Type B pancreatic cell (in vitro differentiated cells): ENCODE results near the gene BMP8B. TPM values are rescaled to one million over a fixed set of nuclear protein-coding genes. Genes with fewer than 3 reads are reported as not detected.
"Not testable (repeated sequence)": the region's sequence is repeated elsewhere in the genome, so short reads cannot be mapped to it uniquely, and the experiment has no call there.

Source experiments
- DNase-seq: peaks from one replicate; pipeline ENCODE4 v3.0.0; 2021; ENCODE audit warnings: mixed read lengths; ENCODE audit not compliant: unreplicated experiment; ENCODE audit errors: extremely low spot score
- H3K27ac Mint-ChIP-seq: 2 replicates; pipeline ENCODE4 v1.8.0; 2021; ENCODE audit warnings: mild to moderate bottlenecking, mixed read lengths
- H3K27me3 Mint-ChIP-seq: 2 replicates; pipeline ENCODE4 v1.8.0; 2021; ENCODE audit warnings: mixed read lengths
- H3K36me3 Mint-ChIP-seq: 2 replicates; pipeline ENCODE4 v1.8.0; 2021; ENCODE audit warnings: mixed read lengths
- H3K4me1 Mint-ChIP-seq: one replicate; pipeline ENCODE4 v1.8.0; 2021; ENCODE audit warnings: mixed read lengths; ENCODE audit not compliant: unreplicated experiment
- H3K4me3 Mint-ChIP-seq: 2 replicates; pipeline ENCODE4 v1.8.0; 2021; ENCODE audit warnings: mild to moderate bottlenecking, mixed read lengths
- H3K9me3 Mint-ChIP-seq: 2 replicates; pipeline ENCODE4 v1.8.0; 2021; ENCODE audit warnings: mixed read lengths
- CTCF ChIP-seq: fragments of 200-600 bp; sonication (generic); conservative IDR thresholded peaks from 2 replicates; pipeline ENCODE4 v1.5.0; 2021; ENCODE audit warnings: antibody characterized with exemption, mild to moderate bottlenecking
- total RNA-seq: library from RNA; stranded (reverse); gene quantifications from 2 replicates; pipeline ENCODE4 v1.2.1, GENCODE V29; 2021; ENCODE audit warnings: low replicate concordance

Gene BMP8B
- total RNA-seq, 1 donor from 2014 or later: 1.5 TPM

DNA sequence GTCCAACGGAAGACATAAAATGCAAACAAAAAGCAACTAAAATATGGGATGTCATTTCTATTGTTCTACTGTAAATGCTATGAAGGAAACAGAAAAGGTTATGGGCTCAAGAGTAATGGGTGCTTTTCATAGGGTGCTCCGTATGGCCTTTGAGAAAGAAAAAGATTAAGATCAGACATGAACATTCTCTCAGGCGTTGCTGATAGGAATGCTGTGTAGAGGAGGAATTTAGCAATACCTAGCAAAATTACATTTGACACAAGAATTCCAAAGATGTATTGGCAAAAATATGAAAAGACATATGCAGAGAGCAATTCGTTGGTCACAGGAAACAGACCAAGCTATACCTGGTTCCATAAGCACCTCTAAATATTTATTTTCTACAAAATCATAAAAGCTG is 11.8 kb downstream of the BMP8B start:
- no peaks in the 10 kb centered on the region for H3K4me1 Mint-ChIP-seq
- TF ChIP-seq CTCF: no peak
- no peak overlapping the region for H3K27ac Mint-ChIP-seq
- no peak overlapping the region for H3K4me3 Mint-ChIP-seq
- H3K27me3 Mint-ChIP-seq: peaks cover 32% of the 10 kb centered on the region
- no peaks in the 10 kb centered on the region for H3K9me3 Mint-ChIP-seq
- H3K36me3 Mint-ChIP-seq: no peaks in the 10 kb centered on the region
- DNase-seq: no peak

- no peak for TF ChIP-seq CTCF
- Mint-ChIP-seq H3K27me3 (peaks cover 29% of the 10 kb centered on the region), H3K4me1 (no peaks in the 10 kb centered on the region), H3K27ac (no peak overlapping the region), H3K36me3 (no peaks in the 10 kb centered on the region), H3K9me3 (no peaks in the 10 kb centered on the region), H3K4me3 (no peak overlapping the region)
- DNase-seq: no peak
Measured at GRCh38 chr1:39776400-39776713, 12.3 kb downstream of the BMP8B start.

DNA sequence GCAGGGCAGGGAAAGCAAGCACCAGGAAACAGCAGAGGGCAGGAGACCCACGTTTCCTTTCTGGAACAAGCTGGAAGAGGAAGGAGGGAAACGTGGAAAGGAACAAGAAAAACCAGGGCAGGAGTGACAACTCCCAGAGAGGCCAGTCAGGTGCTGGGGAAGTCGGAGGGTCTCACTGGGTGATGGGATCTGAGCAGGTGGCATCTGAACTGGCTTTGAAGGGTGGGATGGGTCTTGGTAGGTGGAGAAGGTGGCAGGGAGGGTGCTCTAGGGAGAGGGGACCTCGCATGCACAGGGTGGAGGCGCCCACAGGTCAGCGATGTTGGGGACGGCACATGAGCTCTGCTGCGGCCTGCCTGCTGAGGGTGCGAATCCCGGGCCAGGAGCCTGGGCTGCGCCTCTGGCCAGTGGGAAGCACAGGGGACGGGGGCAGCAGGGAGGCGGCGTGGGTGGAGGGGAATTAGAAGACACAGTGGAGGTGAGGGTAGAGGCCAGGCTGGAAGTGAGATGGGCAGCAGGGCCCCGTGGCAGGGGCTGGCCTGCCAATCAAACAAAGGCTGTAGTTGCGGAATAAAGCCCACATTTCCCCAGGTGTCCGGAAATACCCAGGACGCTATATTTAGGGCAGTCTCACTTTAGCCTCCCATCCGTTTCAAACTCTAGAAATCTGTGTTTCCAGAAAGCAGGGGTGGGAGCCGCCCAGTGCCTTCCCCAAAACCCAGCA is 12.8 kb downstream of the BMP8B start:
- H3K4me1 Mint-ChIP-seq, H3K36me3 Mint-ChIP-seq, H3K4me3 Mint-ChIP-seq, DNase-seq, H3K27ac Mint-ChIP-seq, H3K9me3 Mint-ChIP-seq: not testable (repeated sequence)
- H3K27me3 Mint-ChIP-seq: peaks cover 24% of the 10 kb centered on the region

DNA sequence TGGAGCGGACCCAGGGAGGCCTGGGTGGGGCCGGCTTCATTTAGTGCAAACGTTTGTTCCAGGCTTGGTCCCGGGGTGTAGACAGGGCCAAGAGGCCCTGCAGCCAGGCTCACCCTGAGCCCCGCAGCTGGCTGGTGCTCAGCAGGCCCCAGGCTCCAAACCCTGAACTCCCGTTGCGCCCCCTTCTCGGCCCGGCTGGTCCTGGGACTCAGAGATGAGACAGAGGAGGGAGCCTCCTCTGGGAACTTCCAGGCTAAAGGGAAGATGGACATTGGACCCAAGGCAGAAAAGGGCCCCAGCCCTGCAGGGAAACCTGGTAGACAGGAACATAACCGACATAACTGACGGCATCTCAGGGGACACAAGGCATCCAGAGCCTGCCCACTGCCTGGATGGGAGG is 13.5 kb downstream of the BMP8B start:
- H3K4me3 Mint-ChIP-seq, DNase-seq, H3K36me3 Mint-ChIP-seq: not testable (repeated sequence)

GRCh38 chr1:39773369-39773979 is 15.2 kb downstream of the BMP8B start:
- not testable (repeated sequence) for H3K36me3 Mint-ChIP-seq, DNase-seq, H3K4me3 Mint-ChIP-seq, H3K9me3 Mint-ChIP-seq, H3K4me1 Mint-ChIP-seq, H3K27ac Mint-ChIP-seq
- H3K27me3 Mint-ChIP-seq: peaks cover 16% of the 10 kb centered on the region

More for the DNA sequence above, 13.5 kb downstream of the BMP8B start:
- peaks cover 22% of the 10 kb centered on the region for H3K27me3 Mint-ChIP-seq
- H3K27ac Mint-ChIP-seq, H3K9me3 Mint-ChIP-seq, H3K4me1 Mint-ChIP-seq: not testable (repeated sequence)

DNA sequence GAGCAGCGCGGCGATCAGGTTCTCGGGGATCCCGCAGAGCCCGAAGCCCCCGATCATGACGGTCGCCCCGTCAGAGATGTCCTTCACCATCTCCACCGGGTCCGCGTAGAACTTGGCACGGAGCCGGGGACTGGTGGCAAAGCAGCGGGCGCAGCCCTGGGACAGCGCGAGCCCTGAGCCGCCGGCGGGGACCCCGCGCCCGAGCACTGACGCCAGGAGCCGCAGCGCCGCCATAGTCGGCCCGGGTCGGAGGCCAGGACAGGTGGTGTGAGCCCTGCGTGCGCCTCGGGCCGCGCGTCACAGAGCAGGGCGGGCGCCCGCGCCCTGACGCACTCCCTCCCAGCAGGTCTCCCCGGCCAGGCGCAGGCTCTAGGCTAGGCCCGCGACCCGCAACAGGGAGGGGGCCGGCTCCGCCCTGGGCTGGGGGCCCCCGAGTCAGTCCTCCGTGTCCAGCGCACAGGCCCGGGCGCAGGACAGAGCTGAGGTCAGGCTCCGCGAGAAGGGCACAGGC is 17.6 kb downstream of the BMP8B start, which contains the start of gene OXCT2:
Gene OXCT2 (minus strand): TSS at position 327 of the 511 bp plus-strand sequence. CDS start 93 bp downstream, at position 234.
- not testable (repeated sequence) for H3K9me3 Mint-ChIP-seq, H3K27ac Mint-ChIP-seq, H3K27me3 Mint-ChIP-seq, DNase-seq, H3K4me1 Mint-ChIP-seq, H3K36me3 Mint-ChIP-seq
- peak within 1 kb of the TSS; percentile 80 for H3K4me3 Mint-ChIP-seq

DNA sequence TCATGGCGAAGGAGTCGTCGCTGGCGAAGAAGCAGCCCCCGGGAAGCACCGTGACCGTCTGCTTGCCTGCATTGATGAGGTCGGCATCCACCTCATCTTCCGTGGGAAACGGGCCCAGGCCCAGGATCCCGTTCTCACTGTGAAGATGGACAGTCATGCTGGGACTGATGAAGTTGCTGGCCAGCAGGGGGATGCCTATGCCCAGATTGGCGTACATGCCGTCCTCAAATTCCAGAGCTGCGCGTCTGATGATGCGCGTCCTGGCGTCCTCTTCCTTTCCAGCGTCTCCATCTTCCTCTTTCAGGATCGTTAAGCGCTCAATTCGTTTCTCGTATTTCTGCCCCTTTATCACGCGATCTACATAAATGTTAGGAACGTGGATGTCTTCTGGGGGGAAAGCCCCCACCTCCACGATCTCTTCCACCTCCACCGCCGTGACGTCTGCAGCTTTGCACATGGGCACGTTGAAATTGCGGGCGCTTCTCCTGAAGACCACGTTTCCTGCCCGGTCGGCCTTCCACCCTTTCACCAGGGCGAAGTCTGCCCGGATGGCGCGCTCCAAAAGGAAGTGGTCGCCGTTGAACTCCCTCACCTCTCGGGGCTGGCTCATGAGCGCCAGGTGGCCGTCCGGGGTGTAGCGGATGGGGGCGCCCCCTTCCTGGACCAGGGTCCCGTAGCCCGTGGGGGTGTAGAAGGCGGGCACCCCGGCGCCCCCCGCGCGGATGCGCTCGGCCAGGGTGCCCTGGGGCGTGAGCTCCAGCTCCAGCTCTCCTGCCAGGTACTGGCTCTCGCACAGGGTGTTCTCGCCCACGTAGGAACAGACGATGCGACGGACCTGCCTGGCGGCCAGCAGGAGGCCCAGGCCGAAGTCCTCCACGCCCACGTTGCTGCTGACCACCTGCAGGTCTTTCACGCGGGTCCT is 18.3 kb downstream of the BMP8B start:
- not testable (repeated sequence) for H3K9me3 Mint-ChIP-seq, H3K27me3 Mint-ChIP-seq, H3K36me3 Mint-ChIP-seq, H3K27ac Mint-ChIP-seq, DNase-seq, H3K4me1 Mint-ChIP-seq
- H3K4me3 Mint-ChIP-seq: peak overlapping the region; percentile 80

GRCh38 chr1:39769502-39769901 is 19.2 kb downstream of the BMP8B start:
- H3K27ac Mint-ChIP-seq, H3K4me1 Mint-ChIP-seq, H3K36me3 Mint-ChIP-seq, H3K4me3 Mint-ChIP-seq, H3K9me3 Mint-ChIP-seq, DNase-seq, H3K27me3 Mint-ChIP-seq: not testable (repeated sequence)

GRCh38 chr1:39766466-39766865 is 22.2 kb downstream of the BMP8B start:
- H3K9me3 Mint-ChIP-seq, H3K36me3 Mint-ChIP-seq: not testable (repeated sequence)

DNA sequence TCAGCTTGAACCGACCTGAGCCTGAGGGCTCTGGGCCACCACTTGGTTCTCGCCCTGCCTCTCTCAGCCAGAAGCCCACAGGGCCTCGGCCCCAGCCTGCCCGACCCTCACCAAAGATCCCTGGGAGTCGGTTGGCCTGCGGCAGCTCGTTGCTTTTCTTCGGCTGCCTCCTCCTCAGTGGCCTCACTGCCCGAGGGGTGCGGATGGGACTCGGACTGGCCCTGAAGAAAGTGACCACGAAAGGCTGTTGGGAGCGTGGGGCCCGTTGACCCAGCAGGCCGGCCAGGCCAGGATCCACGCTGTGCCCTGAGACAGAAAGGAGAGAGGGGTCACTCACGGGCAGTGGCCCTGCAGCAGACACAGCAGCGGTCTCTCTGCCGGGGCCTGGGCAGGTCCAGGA is 24.2 kb downstream of the BMP8B start:
- H3K27ac Mint-ChIP-seq, H3K9me3 Mint-ChIP-seq, H3K4me1 Mint-ChIP-seq, DNase-seq, H3K4me3 Mint-ChIP-seq, H3K27me3 Mint-ChIP-seq, H3K36me3 Mint-ChIP-seq: not testable (repeated sequence)

More at GRCh38 chr1:39766466-39766865, 22.2 kb downstream of the BMP8B start:
- H3K4me3 Mint-ChIP-seq, H3K27ac Mint-ChIP-seq, DNase-seq, H3K27me3 Mint-ChIP-seq, H3K4me1 Mint-ChIP-seq: not testable (repeated sequence)

GRCh38 chr1:39763619-39764374 is 24.9 kb downstream of the BMP8B start:
- not testable (repeated sequence) for DNase-seq, H3K36me3 Mint-ChIP-seq, H3K27ac Mint-ChIP-seq, H3K4me3 Mint-ChIP-seq, H3K9me3 Mint-ChIP-seq, H3K4me1 Mint-ChIP-seq, H3K27me3 Mint-ChIP-seq
